Smooth muscle cell (in vitro differentiated cells): Measurements from ENCODE around the gene CDKN1B. TPM values are rescaled to one million over a fixed set of nuclear protein-coding genes. Genes with fewer than 3 reads are reported as not detected.

Experiments used
- DNase-seq: peaks from one replicate; lab custom pipeline; 2025; ENCODE audit not compliant: unreplicated experiment; lab: John Stamatoyannopoulos, UW
- H2AFZ ChIP-seq: fragments of 200-600 bp; sonication (generic); 2 replicates; pipeline ENCODE4 v1.6.0; 2016; ENCODE audit warnings: antibody characterized with exemption, low read depth, mild to moderate bottlenecking
- H3F3A ChIP-seq: fragments of 200-600 bp; sonication (generic); 2 replicates; pipeline ENCODE4 v1.6.0; 2017; ENCODE audit warnings: antibody characterized with exemption, low read depth
- H3K27ac ChIP-seq: fragments of 200-600 bp; sonication (generic); 2 replicates; pipeline ENCODE4 v1.5.1; 2016; ENCODE audit warnings: low read depth, mild to moderate bottlenecking
- H3K27me3 ChIP-seq: fragments of 200-600 bp; sonication (generic); 2 replicates; pipeline ENCODE4 v1.6.1; 2016; ENCODE audit warnings: low read depth, mild to moderate bottlenecking
- H3K36me3 ChIP-seq: fragments of 200-600 bp; sonication (generic); 2 replicates; pipeline ENCODE4 v1.5.1; 2016; ENCODE audit warnings: low read depth
- H3K4me1 ChIP-seq: fragments of 200-600 bp; sonication (generic); 2 replicates; pipeline ENCODE4 v1.5.1; 2016; ENCODE audit warnings: low read depth
- H3K4me2 ChIP-seq: fragments of 200-600 bp; sonication (generic); 2 replicates; pipeline ENCODE4 v1.6.0; 2016; ENCODE audit warnings: mild to moderate bottlenecking
- H3K4me3 ChIP-seq: fragments of 200-600 bp; sonication (generic); 2 replicates; pipeline ENCODE4 v1.5.1; 2016; ENCODE audit warnings: mild to moderate bottlenecking
- H3K79me2 ChIP-seq: fragments of 200-600 bp; sonication (generic); 2 replicates; pipeline ENCODE4 v1.6.0; 2016; ENCODE audit warnings: low read depth, mild to moderate bottlenecking
- H3K9ac ChIP-seq: fragments of 200-600 bp; sonication (generic); 2 replicates; pipeline ENCODE4 v1.6.0; 2016; ENCODE audit warnings: low read depth
- H3K9me3 ChIP-seq: fragments of 200-600 bp; sonication (generic); replicated peaks from 2 replicates; pipeline ENCODE4 v1.5.1; 2016; ENCODE audit warnings: low read depth
- H4K20me1 ChIP-seq: fragments of 200-600 bp; sonication (generic); 2 replicates; pipeline ENCODE4 v1.6.0; 2016; ENCODE audit warnings: low read depth
- WGBS: methylation state at CpG from one replicate; pipeline ENCODE4 v1.1.7; 2016; ENCODE audit warnings: low lambda C conversion rate; 5-methylcytosine and 5-hydroxymethylcytosine counted together
- polyA plus RNA-seq: library from polyadenylated mRNA; unstranded; fragments of >200 nt; fragmentation: Nextera tagmentation; extraction: Ambion mirVana; gene quantifications from 2 replicates; pipeline ENCODE4 v1.2.1, GENCODE V29; 2016
- total RNA-seq: library from RNA; depleted of rRNA; stranded (reverse); fragments of >200 nt; gene quantifications from 2 replicates; pipeline ENCODE4 v1.2.3, GENCODE V29; 2014
- TF ChIP-seq, protein P1 (sequence below): fragments of 200-600 bp; sonication (generic); IDR thresholded peaks from 2 replicates; pipeline ENCODE4 v1.5.1; 2017; ENCODE audit warnings: borderline replicate concordance, mild to moderate bottlenecking, antibody characterized with exemption; ENCODE audit not compliant: insufficient read depth, poor library complexity, severe bottlenecking

The CDKN1B gene
- total and polyA plus RNA-seq, 2 experiments from 2014 or later: 3.0 to 17.4 TPM

- 86% methylated on average over 5 of the region's 5 CpGs for WGBS
- Histone ChIP-seq H3K9ac (no peak overlapping the region), H3K27ac (no peak overlapping the region), H3K4me1 (peaks cover 21% of the 10 kb centered on the region), H3K79me2 (no peaks in the 10 kb centered on the region), H2AFZ (no peak overlapping the region), H3K4me3 (no peak overlapping the region), H3F3A (no peaks in the 10 kb centered on the region), H3K9me3 (no peaks in the 10 kb centered on the region), H3K4me2 (no peak overlapping the region), H4K20me1 (no peaks in the 10 kb centered on the region), H3K36me3 (no peaks in the 10 kb centered on the region), H3K27me3 (no peaks in the 10 kb centered on the region)
- TF ChIP-seq, protein P1, sequence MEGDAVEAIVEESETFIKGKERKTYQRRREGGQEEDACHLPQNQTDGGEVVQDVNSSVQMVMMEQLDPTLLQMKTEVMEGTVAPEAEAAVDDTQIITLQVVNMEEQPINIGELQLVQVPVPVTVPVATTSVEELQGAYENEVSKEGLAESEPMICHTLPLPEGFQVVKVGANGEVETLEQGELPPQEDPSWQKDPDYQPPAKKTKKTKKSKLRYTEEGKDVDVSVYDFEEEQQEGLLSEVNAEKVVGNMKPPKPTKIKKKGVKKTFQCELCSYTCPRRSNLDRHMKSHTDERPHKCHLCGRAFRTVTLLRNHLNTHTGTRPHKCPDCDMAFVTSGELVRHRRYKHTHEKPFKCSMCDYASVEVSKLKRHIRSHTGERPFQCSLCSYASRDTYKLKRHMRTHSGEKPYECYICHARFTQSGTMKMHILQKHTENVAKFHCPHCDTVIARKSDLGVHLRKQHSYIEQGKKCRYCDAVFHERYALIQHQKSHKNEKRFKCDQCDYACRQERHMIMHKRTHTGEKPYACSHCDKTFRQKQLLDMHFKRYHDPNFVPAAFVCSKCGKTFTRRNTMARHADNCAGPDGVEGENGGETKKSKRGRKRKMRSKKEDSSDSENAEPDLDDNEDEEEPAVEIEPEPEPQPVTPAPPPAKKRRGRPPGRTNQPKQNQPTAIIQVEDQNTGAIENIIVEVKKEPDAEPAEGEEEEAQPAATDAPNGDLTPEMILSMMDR: no peak
- DNase-seq: no peak
Observed at GRCh38 chr12:12689647-12690300, 27.4 kb upstream of the CDKN1B start.

- Histone ChIP-seq H3K27ac (no peak overlapping the region), H3K27me3 (no peaks in the 10 kb centered on the region), H3K9me3 (no peaks in the 10 kb centered on the region), H3K36me3 (no peaks in the 10 kb centered on the region), H3F3A (peaks cover 2% of the 10 kb centered on the region), H3K79me2 (no peaks in the 10 kb centered on the region), H3K4me2 (no peak overlapping the region), H3K4me3 (no peak overlapping the region), H2AFZ (no peak overlapping the region), H4K20me1 (no peaks in the 10 kb centered on the region), H3K9ac (no peak overlapping the region), H3K4me1 (peaks cover 15% of the 10 kb centered on the region)
- WGBS: 96% methylated on average over 2 of the region's 2 CpGs
- DNase-seq: no peak
- TF ChIP-seq, protein P1: no peak
Observed at GRCh38 chr12:12691549-12691948, 25.6 kb upstream of the CDKN1B start.

DNA sequence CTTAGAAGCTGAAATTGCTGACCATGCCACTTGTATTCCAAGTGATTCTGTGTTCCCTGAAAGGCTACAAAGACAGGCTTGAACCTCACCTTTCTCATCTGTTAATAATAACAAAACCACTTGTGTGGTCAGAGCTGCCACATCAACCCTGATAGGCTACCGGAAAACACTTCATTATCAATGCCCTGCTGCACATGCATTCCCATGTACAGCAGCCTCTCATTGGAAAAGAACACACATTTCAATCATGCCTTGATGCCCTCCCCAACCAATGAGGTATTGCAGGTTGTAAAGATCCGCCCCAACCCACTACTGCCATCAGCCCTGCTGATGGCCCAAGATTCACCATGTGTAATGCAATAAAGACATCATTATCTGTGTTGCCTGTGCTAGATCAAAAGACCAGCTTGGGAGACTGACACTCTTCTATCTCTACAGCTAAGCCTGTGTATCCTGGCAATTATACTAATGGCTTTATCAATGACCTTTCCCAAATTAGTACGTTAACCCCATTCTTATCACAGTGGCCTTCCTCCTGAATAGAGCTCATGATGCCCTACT is 24.0 kb upstream of the CDKN1B start:
- H2AFZ ChIP-seq: no peak overlapping the region
- H3K9me3 ChIP-seq: no peaks in the 10 kb centered on the region
- H3K4me1 ChIP-seq: peaks cover 4% of the 10 kb centered on the region
- no peak overlapping the region for H3K9ac ChIP-seq
- no peaks in the 10 kb centered on the region for H4K20me1 ChIP-seq
- TF ChIP-seq, protein P1: no peak
- peaks cover 5% of the 10 kb centered on the region for H3F3A ChIP-seq
- WGBS: 42% methylated on average over 3 of the region's 3 CpGs
- no peaks in the 10 kb centered on the region for H3K36me3 ChIP-seq
- H3K79me2 ChIP-seq: no peaks in the 10 kb centered on the region
- DNase-seq: no peak
- no peak overlapping the region for H3K4me2 ChIP-seq
- no peak overlapping the region for H3K27ac ChIP-seq
- H3K4me3 ChIP-seq: no peak overlapping the region
- H3K27me3 ChIP-seq: no peaks in the 10 kb centered on the region
